GM21737 (cell line): ENCODE measurements around the gene NUP188.
A peak's percentile ranks its signal among the peaks of the same experiment; 100 is the strongest.
"Not testable (repeated sequence)": the region's sequence is repeated elsewhere in the genome, so short reads cannot be mapped to it uniquely, and the experiment has no call there.

Experiments
- ATAC-seq: cut with Tn5 transposase; IDR thresholded peaks from one replicate; pipeline ENCODE4 v1.9.1; 2021; ENCODE audit warnings: mild to moderate bottlenecking, moderate library complexity; ENCODE audit not compliant: unreplicated experiment

NUP188 gene

GRCh38 chr9:129027685-129028191 is 80.2 kb downstream of the NUP188 start:
- peak; percentile 31 for ATAC-seq

GRCh38 chr9:129028192-129028966 is 80.9 kb downstream of the NUP188 start, which contains the start of gene SH3GLB2:
Gene SH3GLB2 (minus strand): TSS chr9:129028331. CDS start chr9:129028154, 177 bp downstream.
- peak; percentile 77 for ATAC-seq

- no peak for ATAC-seq
These were observed 82.7 kb downstream of the NUP188 start for GRCh38 chr9:129030191-129030590.

DNA sequence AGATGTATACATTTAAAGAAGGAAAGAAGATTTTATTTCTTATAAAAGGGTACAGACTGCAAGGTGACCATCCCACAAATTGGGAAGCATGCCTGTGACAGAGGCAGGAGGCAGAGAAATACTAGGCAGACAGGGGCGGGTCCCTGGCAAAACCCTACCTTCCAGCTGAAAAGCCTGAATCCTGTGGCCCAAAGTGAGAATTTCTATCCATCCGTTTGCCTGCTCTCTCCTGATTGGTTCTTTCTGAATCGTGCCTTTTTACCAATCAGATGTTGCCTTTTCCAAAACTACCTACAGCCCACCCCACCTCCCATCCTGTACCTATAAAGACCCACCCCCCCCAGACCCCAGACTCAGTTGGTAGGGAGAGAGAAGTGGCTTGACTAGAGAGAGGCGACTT is 84.0 kb downstream of the NUP188 start:
- no peak for ATAC-seq

DNA sequence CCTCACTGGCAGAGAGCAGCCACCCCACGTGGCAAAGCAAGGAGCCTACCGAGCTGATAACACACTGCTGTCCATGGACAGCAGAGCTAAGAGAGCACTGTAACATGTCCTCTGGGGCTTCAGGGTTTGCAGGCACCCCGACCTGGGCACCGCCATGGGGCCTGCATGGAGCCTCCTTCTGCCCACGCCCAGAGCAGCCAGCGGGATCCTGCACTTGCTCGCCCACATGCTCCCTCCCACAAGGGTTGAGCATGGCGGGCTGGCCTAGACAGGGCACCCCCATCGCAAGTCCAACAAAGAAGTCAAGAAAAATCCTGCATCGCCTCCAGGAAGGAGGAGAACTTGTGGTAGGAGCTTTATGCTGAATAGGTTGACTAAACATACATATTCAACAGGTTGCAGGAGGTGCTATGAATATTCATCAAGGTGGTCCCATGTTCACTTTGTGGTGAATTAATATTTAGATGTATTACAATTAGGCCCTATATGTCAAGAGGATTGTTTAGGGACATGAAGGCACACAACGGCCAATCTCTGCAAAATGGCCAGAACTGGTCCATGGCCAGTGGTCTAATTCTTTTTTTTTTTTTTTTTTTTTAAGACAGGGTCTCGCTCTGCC is 85.2 kb downstream of the NUP188 start:
- ATAC-seq = no peak

- no peak for ATAC-seq
These were observed 85.7 kb downstream of the NUP188 start for GRCh38 chr9:129033216-129033615.

GRCh38 chr9:129035838-129036237 is 88.3 kb downstream of the NUP188 start:
- not testable (repeated sequence) for ATAC-seq

DNA sequence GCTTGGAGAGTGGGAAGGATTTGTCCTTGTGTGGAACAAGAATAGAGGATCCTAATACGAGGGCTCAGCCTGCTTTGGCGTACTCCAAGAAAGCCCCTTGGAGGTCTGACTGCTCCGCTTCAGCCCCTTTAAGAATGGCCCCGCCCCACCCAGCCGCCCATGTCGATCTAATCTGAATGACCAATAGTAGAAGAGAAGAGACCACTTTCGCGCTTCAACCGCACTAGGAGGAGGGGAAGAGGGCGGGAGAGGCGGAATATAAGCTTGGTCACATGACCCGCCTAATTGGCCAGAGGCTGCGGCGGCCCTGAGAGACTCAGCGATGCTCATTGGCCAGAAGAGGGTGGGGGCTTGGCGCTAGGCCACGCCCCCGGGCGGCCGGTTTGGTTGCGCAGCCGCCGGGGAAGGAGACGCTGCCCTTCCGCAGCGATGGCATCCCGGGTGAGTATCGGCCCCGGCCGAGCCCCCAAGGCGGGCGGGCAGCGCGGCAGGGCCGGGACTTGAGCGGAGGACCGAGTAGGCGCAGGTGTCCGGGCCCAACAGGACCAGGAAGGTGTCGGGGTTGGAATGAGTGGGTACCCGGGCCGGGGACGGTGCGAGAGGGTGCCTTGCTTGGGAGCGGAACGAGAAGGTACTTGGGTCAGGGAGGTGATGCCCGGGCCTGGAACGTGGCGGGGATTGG is 88.9 kb downstream of the NUP188 start, which contains the start of gene MIGA2:
Gene MIGA2, plus strand, starts transcription at position 386 of the 682 bp plus-strand sequence. CDS start 3,969 bp downstream, outside the sequence.
- ATAC-seq = peak; percentile 93

- no peak for ATAC-seq
These were observed 89.6 kb downstream of the NUP188 start for GRCh38 chr9:129036923-129037766.

DNA sequence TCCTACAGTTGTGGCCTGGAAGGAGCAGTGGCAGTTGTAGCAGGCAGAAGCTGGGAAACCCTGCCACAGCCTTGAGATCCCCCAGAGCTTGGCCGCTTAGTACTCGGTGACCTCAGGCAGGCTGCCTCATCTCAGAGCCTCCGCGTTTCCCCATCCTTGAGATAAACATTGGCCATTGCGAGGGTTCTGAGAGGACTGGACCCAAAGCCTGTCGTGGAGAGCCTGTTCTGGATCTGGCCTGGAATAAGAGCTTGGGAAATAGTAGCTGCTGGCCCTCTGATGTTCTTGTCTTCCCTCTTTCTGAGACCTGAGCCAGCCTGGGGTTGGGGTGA is 90.2 kb downstream of the NUP188 start:
- no peak for ATAC-seq

GRCh38 chr9:129038109-129038852 is 90.8 kb downstream of the NUP188 start:
- ATAC-seq = no peak

DNA sequence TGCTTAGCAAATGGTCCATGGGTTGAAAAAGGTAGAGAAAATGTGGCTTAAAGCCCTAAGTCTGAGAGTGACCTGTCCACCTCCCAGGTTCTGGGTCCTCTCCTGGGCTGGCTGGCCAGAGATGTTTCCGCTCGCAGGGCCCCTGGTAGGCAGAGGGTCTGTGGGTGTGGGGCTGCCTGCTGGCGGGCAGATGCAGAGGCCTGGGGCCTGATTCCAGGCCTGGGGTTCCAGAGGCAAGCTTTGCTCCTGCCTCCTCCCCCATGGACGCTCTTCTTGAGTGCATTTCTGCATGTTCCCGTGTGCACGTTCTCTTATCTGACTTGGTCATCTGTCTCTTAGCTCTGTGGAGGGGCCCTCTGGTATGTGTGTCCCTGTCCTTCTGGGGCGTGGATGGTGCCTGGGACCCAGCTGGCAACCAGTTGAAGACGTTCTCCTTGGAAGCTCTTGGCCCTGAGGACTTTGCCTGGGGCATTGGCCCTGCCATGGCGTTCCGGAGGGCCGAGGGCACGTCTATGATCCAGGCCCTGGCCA is 92.7 kb downstream of the NUP188 start:
- no peak for ATAC-seq

GRCh38 chr9:129042016-129042415 is 94.5 kb downstream of the NUP188 start:
- no peak for ATAC-seq

DNA sequence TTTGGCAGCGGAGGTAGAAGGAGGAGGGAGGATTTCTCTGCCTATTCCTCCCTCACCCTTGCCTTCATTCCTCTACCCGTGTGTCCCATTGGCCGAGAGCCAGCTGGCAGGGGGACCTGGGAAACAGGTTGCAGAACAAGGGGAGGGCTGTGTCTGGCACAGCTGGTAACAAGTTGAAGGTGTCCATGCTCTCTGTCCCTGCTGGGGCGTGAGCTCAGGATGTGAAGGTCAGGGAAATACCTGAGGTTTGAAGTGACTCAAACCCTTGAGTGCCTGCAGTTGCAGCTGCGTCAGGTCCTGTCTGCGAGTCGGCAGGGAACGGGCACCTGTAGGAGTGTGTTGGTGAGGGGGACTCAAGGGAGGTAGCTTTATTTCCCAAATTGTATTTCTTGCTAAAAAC is 105.1 kb downstream of the NUP188 start:
- ATAC-seq = no peak

DNA sequence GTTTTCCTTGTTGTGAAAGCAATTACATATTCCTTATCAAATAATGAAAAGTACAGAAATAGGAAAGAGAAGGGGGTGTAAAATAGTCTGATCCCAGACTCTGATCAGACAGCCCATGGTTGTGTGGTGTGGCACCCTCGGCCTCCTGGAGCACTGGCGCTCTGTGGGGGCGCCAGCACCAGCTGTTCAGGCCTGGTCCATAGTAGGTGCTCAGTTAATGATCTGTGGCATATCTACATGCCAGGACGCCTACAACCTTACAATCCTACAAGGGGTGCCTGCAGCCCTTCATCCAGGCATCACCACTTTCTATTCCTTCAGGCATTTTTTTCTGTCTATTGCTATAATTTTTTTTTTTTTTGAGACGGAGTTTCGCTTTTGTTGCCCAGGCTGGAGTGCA is 105.5 kb downstream of the NUP188 start:
- ATAC-seq = no peak

DNA sequence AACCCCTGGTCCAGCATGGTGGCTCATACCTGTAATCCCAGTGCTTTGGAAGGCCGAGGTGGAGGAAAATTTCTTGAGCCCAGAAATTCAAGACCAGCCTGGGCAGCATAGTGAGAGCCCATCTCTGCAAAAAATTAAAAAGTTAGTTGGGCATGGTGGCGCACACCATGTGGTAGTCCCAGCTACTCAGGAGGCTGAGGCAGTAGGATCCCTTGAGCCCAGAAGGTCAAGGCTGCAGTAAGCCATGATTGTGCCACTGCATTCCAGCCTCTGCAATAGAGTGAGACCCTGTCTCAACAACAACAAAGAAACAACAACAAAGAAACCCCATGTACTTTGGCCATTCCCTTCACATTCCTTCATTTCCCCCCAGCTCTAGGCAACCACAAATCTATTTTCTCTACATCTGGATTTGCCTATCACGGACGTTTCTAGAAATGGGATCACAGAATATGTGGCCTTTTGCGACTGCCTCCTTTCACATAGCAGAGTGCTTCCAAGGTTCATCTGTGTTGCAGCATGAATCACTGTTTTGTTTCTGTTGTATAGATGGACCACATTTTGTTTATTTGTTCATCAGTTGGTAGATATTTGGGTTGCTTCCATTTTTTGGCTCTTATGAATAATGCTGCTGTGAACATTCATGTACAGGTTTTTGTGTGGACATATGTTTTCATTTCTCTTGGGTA is 106.8 kb downstream of the NUP188 start:
- ATAC-seq = no peak
